Renal pelvis (tissue), 4 donors: Measurements from ENCODE around the gene C17orf113. TPM values are rescaled to one million over a fixed set of nuclear protein-coding genes. Genes with fewer than 3 reads are reported as not detected.
"Not testable (repeated sequence)": the region's sequence is repeated elsewhere in the genome, so short reads cannot be mapped to it uniquely, and the experiment has no call there.

ENCODE experiments used
- DNase-seq: peaks from one replicate; pipeline ENCODE4 v3.0.0-alpha.2; 2013
- polyA plus RNA-seq, 3 donors: library from polyadenylated mRNA; unstranded; fragments of 120-200 nt; gene quantifications; one replicate each; pipeline ENCODE4 v1.2.1, GENCODE V29; 2013; ENCODE audit not compliant: insufficient read length in 3 of 3

Gene C17orf113
- polyA plus RNA-seq, 3 donors, result 3.8 to 6.2 (median 5.5) TPM

GRCh38 chr17:42016941-42017865, 33.2 kb downstream of the C17orf113 start, which contains the start of gene DNAJC7:
Gene DNAJC7, minus strand, starts transcription at chr17:42017439. Its CDS starts 23 bp downstream, at chr17:42017416.
- peak; percentile 94 for DNase-seq

GRCh38 chr17:42016411-42016831, 34.0 kb downstream of the C17orf113 start:
- DNase-seq, result no peak

DNA sequence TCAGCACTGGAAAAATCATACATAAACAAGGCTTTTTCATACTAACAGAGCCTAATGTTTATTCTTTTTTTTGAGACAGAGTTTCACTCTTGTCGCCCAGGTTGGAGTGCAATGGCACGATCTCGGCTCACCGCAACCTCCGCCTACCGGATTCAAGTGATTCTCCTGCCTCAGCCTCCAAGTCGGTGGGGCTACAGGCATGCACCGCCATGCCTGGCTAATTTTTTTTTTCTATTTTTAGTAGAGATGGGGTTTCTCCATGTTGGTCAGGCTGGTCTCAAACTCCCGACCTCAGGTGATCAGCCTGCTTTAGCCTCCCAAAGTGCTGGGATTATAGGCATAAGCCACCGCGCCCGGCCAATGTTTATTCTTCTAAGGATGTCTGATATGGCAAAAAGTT, 36.7 kb downstream of the C17orf113 start:
- DNase-seq, result not testable (repeated sequence)

DNA sequence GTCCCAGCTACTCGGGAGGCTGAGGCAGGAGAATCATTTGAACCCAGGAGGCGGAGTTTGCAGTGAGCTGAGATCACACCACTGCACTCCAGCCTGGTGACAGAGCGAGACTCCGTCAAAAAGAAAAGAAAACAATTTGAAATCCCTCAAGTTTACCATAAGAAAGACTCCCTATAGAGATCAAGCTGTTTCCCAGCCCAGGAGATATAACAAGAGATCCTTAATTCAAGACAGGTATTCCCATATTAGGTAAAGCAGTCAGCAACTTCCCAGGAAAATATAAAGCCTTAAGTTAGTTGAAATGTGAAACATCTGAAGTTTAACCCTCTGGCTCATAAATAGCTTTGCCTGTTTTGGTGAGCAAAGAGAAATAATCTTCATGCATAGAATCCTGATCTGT, 38.0 kb downstream of the C17orf113 start:
- not testable (repeated sequence) for DNase-seq

DNA sequence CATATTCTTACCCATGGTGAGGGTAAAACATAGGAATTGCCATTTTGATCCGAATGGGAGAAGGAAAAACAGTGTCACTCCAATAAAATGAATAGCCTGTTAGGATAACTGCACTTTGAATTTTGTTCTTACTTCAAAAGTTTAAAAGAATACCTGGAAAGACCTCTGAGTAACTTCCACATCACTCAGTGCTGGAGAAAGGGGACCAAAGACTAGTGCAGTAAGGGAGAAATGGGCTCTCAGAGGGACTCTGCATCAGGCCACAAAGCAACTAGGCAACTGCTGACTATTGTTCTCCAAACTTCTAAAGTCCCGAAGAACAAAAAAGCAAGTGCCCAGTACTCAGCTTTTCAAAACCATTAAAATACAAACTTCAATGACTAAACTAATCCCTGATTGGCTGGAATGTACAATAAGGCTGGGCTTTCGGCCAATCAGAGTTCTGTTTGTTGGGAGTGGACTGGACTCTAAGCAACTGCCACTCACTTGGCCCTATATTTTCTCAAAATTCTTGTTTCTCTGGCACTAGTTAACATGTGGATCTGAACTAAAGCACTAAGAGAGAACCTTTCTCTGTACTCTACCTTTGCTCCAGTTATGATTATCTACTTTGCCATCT, 39.4 kb downstream of the C17orf113 start:
- DNase-seq, result no peak

DNA sequence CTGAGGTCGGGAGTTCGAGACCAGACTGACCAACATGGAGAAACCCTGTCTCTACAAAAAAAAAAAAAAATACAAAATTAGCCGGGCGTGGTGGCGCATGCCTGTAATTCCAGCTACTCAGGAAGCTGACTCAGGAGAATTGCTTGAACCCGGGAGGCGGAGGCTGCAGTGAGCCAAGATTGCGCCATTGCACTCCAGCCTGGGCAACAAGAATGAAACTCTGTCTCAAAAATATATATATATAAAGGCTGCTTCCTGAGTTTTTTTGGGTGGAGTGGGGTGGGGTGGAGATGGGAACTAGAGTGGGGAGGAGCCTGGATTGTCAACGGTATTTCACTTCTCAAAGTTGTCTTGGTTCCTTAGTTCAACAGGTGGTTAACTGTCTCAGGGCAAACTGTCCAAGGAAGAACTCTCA, 40.1 kb downstream of the C17orf113 start:
- DNase-seq, result not testable (repeated sequence)

DNA sequence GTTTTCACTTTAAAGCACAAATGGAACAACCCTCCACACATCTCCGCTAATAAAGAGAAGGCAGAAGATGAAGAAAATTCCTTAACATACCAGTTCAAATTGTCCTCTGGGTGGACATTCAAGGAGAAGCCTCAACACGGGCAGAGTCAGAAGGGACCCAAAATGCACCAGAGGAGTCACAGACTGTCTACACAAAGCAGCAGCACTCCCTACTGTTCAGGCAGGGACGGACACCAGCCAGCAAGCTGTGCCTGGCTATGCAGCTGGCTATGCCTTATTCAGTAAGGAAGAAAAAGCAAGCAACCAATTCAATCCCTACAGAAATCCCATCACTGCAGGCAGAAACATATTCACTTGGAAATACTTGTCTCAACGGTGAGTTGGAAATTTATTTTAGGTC, 41.2 kb downstream of the C17orf113 start:
- DNase-seq, result no peak

DNA sequence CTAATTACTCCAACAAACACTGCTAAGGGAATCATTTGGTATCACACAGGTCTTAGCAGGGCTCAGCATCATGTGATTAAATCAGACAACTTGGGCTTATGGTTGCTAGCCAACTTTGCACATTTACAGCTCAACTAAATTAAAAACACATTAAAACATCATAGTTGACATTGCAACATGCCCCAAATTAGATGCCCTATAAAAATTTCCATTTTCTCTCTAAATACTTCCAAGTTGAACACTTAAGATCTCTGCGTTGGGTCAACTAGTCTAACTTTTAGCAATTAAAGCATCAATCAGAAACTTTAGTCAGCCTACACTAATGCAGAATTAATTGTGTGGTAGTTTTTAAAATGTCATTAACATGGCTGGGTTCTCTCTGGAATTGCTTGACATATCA, 45.2 kb downstream of the C17orf113 start:
- no peak for DNase-seq

DNA sequence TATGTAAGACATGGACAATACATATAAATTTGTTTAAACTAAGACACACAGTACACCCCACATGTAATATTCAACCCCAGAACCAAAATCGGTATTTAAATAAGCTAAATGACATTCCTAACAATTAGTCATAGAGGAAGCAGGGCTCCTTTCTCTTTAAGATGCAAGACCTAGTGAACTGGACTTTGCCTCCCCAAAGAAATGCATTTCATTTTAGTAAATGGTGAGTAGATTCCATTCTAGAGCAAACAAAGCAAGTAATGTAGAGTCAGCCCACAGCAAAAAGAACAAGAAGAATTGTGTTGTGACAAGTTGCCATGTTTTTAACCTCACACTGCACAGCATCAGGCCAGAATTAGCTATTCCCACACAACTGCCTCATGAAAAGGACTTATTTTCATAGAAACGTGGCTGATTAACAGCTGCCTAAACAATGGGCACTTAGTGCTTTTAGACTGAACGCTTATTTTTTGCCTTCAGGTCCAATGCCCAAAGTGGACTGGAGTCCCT, 47.6 kb downstream of the C17orf113 start:
- no peak for DNase-seq

- no peak for DNase-seq
Measured at GRCh38 chr17:42002175-42002791, 48.1 kb downstream of the C17orf113 start.

- DNase-seq, result no peak
Measured at GRCh38 chr17:42001729-42002128, 48.7 kb downstream of the C17orf113 start.

- no peak for DNase-seq
Measured at GRCh38 chr17:42000413-42001133, 49.8 kb downstream of the C17orf113 start.

DNA sequence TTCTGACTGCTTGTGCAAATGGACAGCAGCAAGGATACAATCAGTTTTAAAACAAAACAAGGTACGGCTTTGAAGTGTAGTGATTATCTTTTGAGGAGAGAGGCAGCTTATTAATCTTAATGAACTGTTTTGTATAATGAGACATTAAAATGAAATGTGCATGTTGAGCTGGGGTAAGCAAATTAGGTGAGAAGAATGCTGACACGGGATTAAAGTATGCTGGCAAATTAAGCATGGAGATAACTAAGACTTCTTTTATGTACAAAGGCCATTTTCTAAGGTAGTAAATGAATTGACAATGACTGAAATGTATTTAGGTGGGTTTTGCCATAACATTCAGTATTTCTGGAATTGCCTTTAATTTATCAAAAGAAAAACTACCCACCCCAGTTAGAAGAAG, 51.9 kb downstream of the C17orf113 start:
- no peak for DNase-seq

DNA sequence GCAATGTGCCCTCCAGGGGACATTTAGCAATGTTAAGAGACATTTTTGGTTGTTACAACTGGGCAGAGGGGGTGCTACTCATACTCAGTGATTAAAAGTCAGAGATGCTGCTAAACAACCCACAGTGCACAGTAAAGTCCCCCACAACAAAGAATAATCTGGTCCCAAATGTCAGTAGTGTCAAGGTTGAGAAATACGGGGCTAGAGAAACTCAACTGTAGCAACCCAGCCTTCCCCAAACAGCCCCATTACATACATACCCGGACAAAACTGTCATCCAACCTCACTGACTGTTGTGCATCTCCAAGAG, 53.6 kb downstream of the C17orf113 start:
- DNase-seq, result no peak

GRCh38 chr17:41992576-41992975, 57.8 kb downstream of the C17orf113 start:
- no peak for DNase-seq

DNA sequence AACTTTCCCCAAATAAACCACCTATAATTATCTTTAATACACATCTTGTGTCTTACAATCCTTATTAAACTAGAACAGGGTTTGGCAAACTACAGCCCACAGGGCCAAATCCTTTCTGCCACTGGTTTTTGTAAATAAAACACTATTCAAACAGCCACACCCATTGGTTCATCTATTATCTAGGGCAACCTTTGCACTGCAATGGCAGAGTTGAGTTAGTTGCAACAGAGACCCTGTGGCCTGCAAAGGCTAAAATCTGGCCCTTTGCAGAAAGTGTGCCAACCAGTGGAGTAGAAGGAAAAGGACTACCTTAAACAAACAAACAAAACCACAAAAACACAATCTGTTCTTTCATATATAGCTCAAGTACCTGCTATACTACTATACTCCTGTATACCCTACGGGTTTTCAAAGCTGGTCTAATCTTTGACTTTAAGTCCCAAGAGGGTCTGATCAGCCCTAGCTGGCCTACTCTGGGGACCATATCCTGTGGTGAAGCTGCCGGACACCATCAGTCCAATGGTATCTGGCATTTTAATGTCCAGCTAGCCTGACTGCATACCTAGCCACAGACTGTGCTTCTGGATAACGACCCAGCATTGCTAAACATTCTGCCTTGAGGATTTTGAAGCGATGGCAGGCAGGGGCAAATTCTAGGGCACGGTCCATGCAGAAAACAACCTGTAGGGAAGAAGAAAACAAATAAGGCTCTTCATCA, 60.5 kb downstream of the C17orf113 start:
- DNase-seq, result no peak

DNA sequence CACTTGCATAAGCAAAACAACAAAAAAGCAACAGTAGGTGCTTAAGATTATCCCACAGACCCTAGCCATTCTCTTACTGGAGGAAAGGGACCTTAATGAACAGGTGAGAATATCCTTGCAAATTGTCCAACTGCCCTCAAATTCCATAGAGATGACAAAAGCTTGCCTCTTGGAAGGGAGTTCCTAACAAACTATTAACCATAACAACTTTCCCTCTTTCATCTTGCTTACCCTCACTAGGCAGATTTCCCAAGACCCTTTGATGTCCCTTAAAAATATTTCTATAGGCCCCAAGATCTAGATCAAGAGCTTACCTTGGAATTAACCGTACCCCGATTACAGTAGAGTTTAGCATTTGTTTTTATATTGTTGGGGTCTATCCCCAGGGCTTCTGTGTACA, 62.0 kb downstream of the C17orf113 start:
- no peak for DNase-seq
